GM12878 (cell line): ENCODE measurements around the gene IGSF23. TPM values are rescaled to one million over a fixed set of nuclear protein-coding genes. Genes with fewer than 3 reads are reported as not detected.

Experiments
- ATAC-seq: fragments of 200-7000 bp; cut with Tn5 transposase; 3 replicates; pipeline ENCODE4 v1.9.1; 2020; ENCODE audit warnings: mild to moderate bottlenecking, moderate library complexity
- BruUV-seq: library from RNA; stranded (reverse); fragments of 400-500 nt; replicated peaks from 2 replicates; lab custom pipeline; 2021; lab: Mats Ljungman, UMichigan
- CTCF ChIA-PET: fragments of 300-600 bp; sonication (Branson Sonifier 250); formaldehyde crosslinking; extraction: SDS; loops from one replicate; lab custom pipeline; 2021; ENCODE audit warnings: inconsistent platforms; lab: Yijun Ruan, JAX
- POLR2A ChIA-PET: fragments of 350-600 bp; formaldehyde crosslinking; extraction: SDS; loops from one replicate; lab custom pipeline; 2021; ENCODE audit warnings: inconsistent platforms; lab: Charles Lee
- RAD21 ChIA-PET: fragments of 300-600 bp; sonication (Branson Sonifier 250); formaldehyde crosslinking; loops from one replicate; lab custom pipeline; 2023; ENCODE audit warnings: antibody characterized with exemption; ENCODE audit not compliant: unreplicated experiment; lab: Charles Lee
- SMC1A ChIA-PET: fragments of 300-600 bp; sonication (Branson Sonifier 250); formaldehyde crosslinking; loops from one replicate; lab custom pipeline; 2023; ENCODE audit not compliant: unreplicated experiment, uncharacterized antibody; lab: Charles Lee
- DNase-seq: peaks from one replicate; pipeline ENCODE4 v3.0.0-alpha.2; 2011; ENCODE audit warnings: low read depth, low spot score
- FAIRE-seq: peaks from 3 replicates; lab custom pipeline; 2011; peaks lifted over from hg19 to GRCh38; lab: Jason Lieb, UNC
- H2AFZ ChIP-seq: 2 replicates; pipeline ENCODE4 v1.6.0; 2011; ENCODE audit warnings: low read depth, low read length, control low read depth; ENCODE audit not compliant: control insufficient read depth
- H3K27ac ChIP-seq: 2 replicates; pipeline ENCODE4 v1.5.1; 2011; ENCODE audit warnings: control low read depth; ENCODE audit not compliant: control insufficient read depth, insufficient read depth
- H3K27me3 ChIP-seq, 2 experiments: replicated peaks in 1 of 2; 2 replicates each; pipeline versions ENCODE4 v1.6.0 to v1.6.1; 2011; ENCODE audit warnings: low read length in 1 of 2; ENCODE audit not compliant: control insufficient read depth in 2 of 2, insufficient read depth in 2 of 2
- H3K36me3 ChIP-seq, 2 experiments: 2 replicates each; pipeline ENCODE4 v1.5.1; 2011; ENCODE audit warnings: low read length in 1 of 2; ENCODE audit not compliant: control insufficient read depth in 2 of 2, insufficient read depth in 2 of 2
- H3K4me1 ChIP-seq: 2 replicates; pipeline ENCODE4 v1.6.1; 2011; ENCODE audit warnings: mild to moderate bottlenecking, low read length, moderate library complexity, mixed read lengths; ENCODE audit not compliant: control insufficient read depth, insufficient read depth
- H3K4me2 ChIP-seq: 2 replicates; pipeline ENCODE4 v1.6.0; 2011; ENCODE audit warnings: control low read depth; ENCODE audit not compliant: control insufficient read depth, insufficient read depth
- H3K4me3 ChIP-seq: fragments of 200-600 bp; sonication (generic); 2 replicates; pipeline ENCODE4 v1.5.1; 2016
- H3K79me2 ChIP-seq: 2 replicates; pipeline ENCODE4 v1.6.0; 2011; ENCODE audit warnings: low read length; ENCODE audit not compliant: control insufficient read depth, insufficient read depth
- H3K9ac ChIP-seq: 2 replicates; pipeline ENCODE4 v1.8.0; 2011; ENCODE audit warnings: low read length, control low read depth, mixed read lengths; ENCODE audit not compliant: control insufficient read depth, insufficient read depth
- H3K9me3 ChIP-seq: replicated peaks from 3 replicates; pipeline ENCODE4 v1.5.1; 2011; ENCODE audit warnings: mild to moderate bottlenecking, low read length; ENCODE audit not compliant: control insufficient read depth, insufficient read depth
- H4K20me1 ChIP-seq: 2 replicates; pipeline ENCODE4 v1.6.0; 2011; ENCODE audit not compliant: control insufficient read depth, insufficient read depth
- CHD1 ChIP-seq: IDR thresholded peaks from 2 replicates; pipeline ENCODE4 v1.6.1; 2012; ENCODE audit warnings: low read depth, low read length, improper control_type of control experiment
- RAD21 ChIP-seq: IDR thresholded peaks from 2 replicates; pipeline ENCODE4 v1.6.1; 2011; ENCODE audit warnings: mild to moderate bottlenecking, low read depth, low read length, moderate library complexity; ENCODE audit not compliant: insufficient read depth
- RELA ChIP-seq: fragments of 450-650 bp; IDR thresholded peaks from 2 replicates; pipeline ENCODE4 v1.8.0; 2014; ENCODE audit warnings: borderline replicate concordance; ENCODE audit not compliant: partially characterized antibody
- SPI1 ChIP-seq: IDR thresholded peaks from 2 replicates; pipeline ENCODE4 v1.6.1; 2011; ENCODE audit warnings: low read depth, mild to moderate bottlenecking, low read length, moderate library complexity, borderline replicate concordance; ENCODE audit not compliant: insufficient read depth
- ZBED1 ChIP-seq: IDR thresholded peaks from 2 replicates; pipeline ENCODE4 v1.6.1; 2016; ENCODE audit warnings: borderline replicate concordance
- WGBS: methylation state at CpG from one replicate; pipeline ENCODE4 v1.1.6; 2016; ENCODE audit warnings: low lambda C conversion rate; ENCODE audit not compliant: insufficient replicate concordance, insufficient coverage; ENCODE audit errors: missing lambda C conversion rate; 5-methylcytosine and 5-hydroxymethylcytosine counted together
- in situ Hi-C: fragments of 300-500 bp; cut with MboI; formaldehyde crosslinking; loops from 9 replicates; pipeline ENCODE4 v1.14.3; 2018; ENCODE audit warnings: mixed read lengths
- intact Hi-C: fragments of 100-400 bp; cut with micrococcal nuclease; formaldehyde crosslinking; loops from one replicate; pipeline ENCODE4 v1.14.2; 2022; ENCODE audit not compliant: unreplicated experiment
- polyA plus RNA-seq, 11 experiments: library from polyadenylated mRNA; depleted of rRNA in 4 of 11; unstranded in 6 of 11; stranded (reverse) in 5 of 11; fragments of >200 nt; fragmentation: Nextera tagmentation in 4 of 11; fragmentation: Illumina TruSeq in 1 of 11; extraction: Ambion mirVana in 4 of 11; extraction: Trizol in 1 of 11; gene quantifications; 1 replicate in 1 of 11; 2 replicates in 10 of 11; pipeline versions ENCODE4 v1.2.1 to v1.2.3, GENCODE V29; 2011 to 2016; ENCODE audit warnings: inconsistent platforms in 2 of 11, missing spikeins in 2 of 11, low read depth in 1 of 11
- total RNA-seq, 4 experiments: library from RNA; depleted of rRNA in 3 of 4; stranded (reverse); fragments of >200 nt in 3 of 4; fragmentation: Illumina TruSeq in 1 of 4; extraction: Trizol in 1 of 4; gene quantifications; 2 replicates each; pipeline versions ENCODE4 v1.2.1 to v1.2.3, GENCODE V29; 2013 to 2021
- TF ChIP-seq, protein P1 (sequence below): fragments of 450-650 bp; IDR thresholded peaks from 2 replicates; pipeline ENCODE4 v1.6.1; 2018; ENCODE audit warnings: borderline replicate concordance, mild to moderate bottlenecking; ENCODE audit not compliant: partially characterized antibody
- TF ChIP-seq, protein P2 (sequence below): fragments of 450-650 bp; IDR thresholded peaks from 2 replicates; pipeline ENCODE4 v1.6.1; 2016; ENCODE audit warnings: mild to moderate bottlenecking

The IGSF23 gene
- total and polyA plus RNA-seq, 10 of the 15 experiments (the other 5 are each of a cell fraction or from before 2014, with no cell fraction given) = not detected

DNA sequence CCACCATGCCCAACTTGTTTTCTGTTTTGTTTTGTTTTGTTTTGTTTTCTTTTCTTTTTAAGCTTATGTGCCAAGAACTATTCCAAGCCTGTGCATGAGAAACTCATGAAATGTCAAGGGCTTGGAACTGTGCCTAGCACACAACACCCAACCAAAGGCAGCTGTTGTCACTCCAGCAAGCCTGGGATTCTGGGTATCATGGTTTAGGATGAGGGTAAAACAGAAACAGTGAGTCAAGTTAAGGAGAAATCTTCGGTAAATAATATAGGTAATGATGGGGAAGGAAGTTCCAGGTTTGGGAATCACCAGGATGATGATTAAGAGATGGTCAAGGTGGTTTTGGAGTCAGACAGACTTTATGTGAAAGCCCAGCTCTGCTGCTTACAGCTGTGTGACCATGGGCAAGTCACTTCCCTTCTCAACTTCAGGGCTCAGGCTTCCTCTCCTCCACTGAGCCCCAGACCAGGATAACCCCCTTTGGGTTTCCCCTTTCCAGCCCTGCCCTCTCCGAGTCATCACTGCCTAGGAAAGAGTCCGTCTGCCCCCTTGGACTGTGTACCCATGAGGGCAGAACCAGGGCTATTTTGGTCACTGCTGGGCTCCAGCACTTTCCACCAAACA is 35.4 kb downstream of the IGSF23 start:
- 0% methylated on average over 3 of the region's 3 CpGs for WGBS
- no peaks in the 10 kb centered on the region for H4K20me1 ChIP-seq
- in situ Hi-C loops (no loop called here), intact Hi-C loops (no loop called here)
- no peaks in the 10 kb centered on the region for H3K4me1 ChIP-seq
- RAD21 ChIA-PET = interaction anchor here (0.9 to 1.0 kb wide), 2 partner anchors 75 to 78 kb away, joined by 3 to 4 read pairs; no protein-coding TSS in a partner anchor
- H3K9ac ChIP-seq = no peak overlapping the region
- SMC1A ChIA-PET = interaction anchor here (1.6 kb wide), 1 partner anchor 41 kb away, joined by 3 read pairs; no protein-coding TSS in a partner anchor
- DNase-seq (no peak), FAIRE-seq (no peak), ATAC-seq (no peak; the same call in 2 of the 3 replicates)
- no peak overlapping the region for H3K4me3 ChIP-seq
- no peaks in the 10 kb centered on the region for H3K79me2 ChIP-seq
- POLR2A ChIA-PET = no interaction called here
- H2AFZ ChIP-seq = no peak overlapping the region
- H3K4me2 ChIP-seq = no peak overlapping the region
- CTCF ChIA-PET = interaction anchor here (0.9 to 1.9 kb wide), 3 partner anchors 8 to 78 kb away, joined by 3 to 13 read pairs (median 3); no protein-coding TSS in a partner anchor
- no peaks in the 10 kb centered on the region for H3K36me3 ChIP-seq
- no peak overlapping the region for H3K27ac ChIP-seq
- no TSS peak for BruUV-seq
- H3K9me3 ChIP-seq = no peaks in the 10 kb centered on the region
- TF ChIP-seq RELA = no peak
- TF ChIP-seq, protein P1, sequence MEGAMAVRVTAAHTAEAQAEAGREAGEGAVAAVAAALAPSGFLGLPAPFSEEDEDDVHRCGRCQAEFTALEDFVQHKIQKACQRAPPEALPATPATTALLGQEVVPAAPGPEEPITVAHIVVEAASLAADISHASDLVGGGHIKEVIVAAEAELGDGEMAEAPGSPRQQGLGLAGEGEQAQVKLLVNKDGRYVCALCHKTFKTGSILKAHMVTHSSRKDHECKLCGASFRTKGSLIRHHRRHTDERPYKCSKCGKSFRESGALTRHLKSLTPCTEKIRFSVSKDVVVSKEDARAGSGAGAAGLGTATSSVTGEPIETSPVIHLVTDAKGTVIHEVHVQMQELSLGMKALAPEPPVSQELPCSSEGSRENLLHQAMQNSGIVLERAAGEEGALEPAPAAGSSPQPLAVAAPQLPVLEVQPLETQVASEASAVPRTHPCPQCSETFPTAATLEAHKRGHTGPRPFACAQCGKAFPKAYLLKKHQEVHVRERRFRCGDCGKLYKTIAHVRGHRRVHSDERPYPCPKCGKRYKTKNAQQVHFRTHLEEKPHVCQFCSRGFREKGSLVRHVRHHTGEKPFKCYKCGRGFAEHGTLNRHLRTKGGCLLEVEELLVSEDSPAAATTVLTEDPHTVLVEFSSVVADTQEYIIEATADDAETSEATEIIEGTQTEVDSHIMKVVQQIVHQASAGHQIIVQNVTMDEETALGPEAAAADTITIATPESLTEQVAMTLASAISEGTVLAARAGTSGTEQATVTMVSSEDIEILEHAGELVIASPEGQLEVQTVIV = no peak
- TF ChIP-seq SPI1 = 0 out of 2 replicates have a peak, but pooled peaks have one; percentile 7
- no peak for TF ChIP-seq ZBED1
- no peak for TF ChIP-seq CHD1
- no peak for TF ChIP-seq RAD21
- TF ChIP-seq, protein P2, sequence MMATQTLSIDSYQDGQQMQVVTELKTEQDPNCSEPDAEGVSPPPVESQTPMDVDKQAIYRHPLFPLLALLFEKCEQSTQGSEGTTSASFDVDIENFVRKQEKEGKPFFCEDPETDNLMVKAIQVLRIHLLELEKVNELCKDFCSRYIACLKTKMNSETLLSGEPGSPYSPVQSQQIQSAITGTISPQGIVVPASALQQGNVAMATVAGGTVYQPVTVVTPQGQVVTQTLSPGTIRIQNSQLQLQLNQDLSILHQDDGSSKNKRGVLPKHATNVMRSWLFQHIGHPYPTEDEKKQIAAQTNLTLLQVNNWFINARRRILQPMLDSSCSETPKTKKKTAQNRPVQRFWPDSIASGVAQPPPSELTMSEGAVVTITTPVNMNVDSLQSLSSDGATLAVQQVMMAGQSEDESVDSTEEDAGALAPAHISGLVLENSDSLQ = no peak
- peaks cover 0 to 2% of the 10 kb centered on the region in 2 experiments; a peak in 1 of 4 replicates for H3K27me3 ChIP-seq
